Left ventricle myocardium inferior (tissue), 1 donor: ENCODE data around the gene TMEM150B. TPM values are rescaled to one million over a fixed set of nuclear protein-coding genes. Genes with fewer than 3 reads are reported as not detected.
A peak's percentile ranks its signal among the peaks of the same experiment; 100 is the strongest.

ENCODE experiments used
- DNase-seq: peaks from one replicate; pipeline ENCODE4 v3.0.0-alpha.2; 2020
- H3K27ac ChIP-seq: fragments of 200-600 bp; replicated peaks from 2 replicates; pipeline ENCODE4 v1.8.0; 2021
- H3K27me3 ChIP-seq: fragments of 200-600 bp; 2 replicates; pipeline ENCODE4 v1.8.0; 2021; ENCODE audit warnings: low read depth
- H3K36me3 ChIP-seq: fragments of 200-600 bp; 2 replicates; pipeline ENCODE4 v1.8.0; 2021
- H3K4me1 ChIP-seq: fragments of 200-600 bp; 2 replicates; pipeline ENCODE4 v1.8.0; 2021
- H3K4me3 ChIP-seq: fragments of 200-600 bp; 2 replicates; pipeline ENCODE4 v1.8.0; 2021; ENCODE audit warnings: mild to moderate bottlenecking, moderate library complexity
- H3K9me3 ChIP-seq: fragments of 200-600 bp; replicated peaks from 2 replicates; pipeline ENCODE4 v1.8.0; 2021
- CTCF ChIP-seq: fragments of 200-600 bp; IDR thresholded peaks from 2 replicates; pipeline ENCODE4 v1.8.0; 2021; ENCODE audit warnings: antibody characterized with exemption, mild to moderate bottlenecking, borderline replicate concordance
- intact Hi-C: fragments of 100-400 bp; cut with micrococcal nuclease; formaldehyde crosslinking; loops from one replicate; pipeline ENCODE4 v1.11.0; 2022
- total RNA-seq: library from RNA; stranded (reverse); fragmentation: NEBNext Ultra II Directional; extraction: Animal tissue kit (Norgen Biotek cat#: 25700); gene quantifications from one replicate; pipeline ENCODE4 v1.2.1, GENCODE V29; 2021
- donor health status: DM: no; HTN: yes; CAD: no; lungs with severe emphysema.

TMEM150B gene
- total RNA-seq, 1 donor from 2014 or later = 2.0 TPM

DNA sequence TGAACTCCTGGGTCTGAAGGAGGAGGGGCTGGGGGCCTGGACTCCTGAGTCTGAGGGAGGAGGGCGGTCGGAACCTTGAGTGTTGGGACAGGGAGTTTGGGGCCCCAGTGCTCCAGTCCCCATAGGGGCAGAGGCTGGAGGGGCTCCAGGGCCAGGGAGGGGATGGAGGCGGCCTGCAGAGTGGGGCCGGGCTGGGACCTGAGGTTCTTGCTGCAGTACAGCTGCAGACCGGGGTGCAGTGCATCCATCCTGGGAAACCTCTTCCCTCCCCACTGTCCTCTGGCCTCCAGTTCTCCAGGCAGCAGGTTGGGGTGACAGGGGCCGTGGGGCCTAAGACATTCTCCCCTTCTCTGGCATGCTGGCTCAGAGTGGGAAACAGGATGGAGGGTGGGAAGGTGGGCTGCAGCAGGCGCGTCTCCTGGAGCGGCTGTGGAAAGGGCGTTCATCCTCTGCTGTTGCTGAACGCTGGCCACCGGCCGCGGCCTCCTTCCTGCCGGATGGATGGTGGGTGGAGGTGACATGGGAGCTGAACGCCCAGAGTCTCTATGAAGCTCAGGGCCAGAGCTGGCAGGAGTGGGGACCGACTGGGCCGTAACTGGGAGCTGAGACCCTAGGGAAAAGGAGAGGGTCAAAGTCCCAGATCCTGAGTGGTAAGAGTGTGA, 39.8 kb downstream of the TMEM150B start:
- no peaks in the 10 kb centered on the region for H3K9me3 ChIP-seq
- peak overlapping the region; percentile 83 for H3K27ac ChIP-seq
- H3K4me3 ChIP-seq = peak overlapping the region; percentile 65
- peaks cover 9% of the 10 kb centered on the region for H3K27me3 ChIP-seq
- no peak for TF ChIP-seq CTCF
- peaks cover 23% of the 10 kb centered on the region for H3K4me1 ChIP-seq
- intact Hi-C loops = no loop called here
- DNase-seq = no peak
- peaks cover 4% of the 10 kb centered on the region for H3K36me3 ChIP-seq

- peaks cover 9% of the 10 kb centered on the region for H3K27me3 ChIP-seq
- H3K4me3 ChIP-seq = peak overlapping the region; percentile 65
- intact Hi-C loops = no loop called here
- DNase-seq = no peak
- H3K4me1 ChIP-seq = peaks cover 29% of the 10 kb centered on the region
- H3K36me3 ChIP-seq = no peaks in the 10 kb centered on the region
- peak overlapping the region; percentile 83 for H3K27ac ChIP-seq
- TF ChIP-seq CTCF = no peak
- no peaks in the 10 kb centered on the region for H3K9me3 ChIP-seq
Observed at GRCh38 chr19:55284405-55285058, 40.6 kb downstream of the TMEM150B start.

DNA sequence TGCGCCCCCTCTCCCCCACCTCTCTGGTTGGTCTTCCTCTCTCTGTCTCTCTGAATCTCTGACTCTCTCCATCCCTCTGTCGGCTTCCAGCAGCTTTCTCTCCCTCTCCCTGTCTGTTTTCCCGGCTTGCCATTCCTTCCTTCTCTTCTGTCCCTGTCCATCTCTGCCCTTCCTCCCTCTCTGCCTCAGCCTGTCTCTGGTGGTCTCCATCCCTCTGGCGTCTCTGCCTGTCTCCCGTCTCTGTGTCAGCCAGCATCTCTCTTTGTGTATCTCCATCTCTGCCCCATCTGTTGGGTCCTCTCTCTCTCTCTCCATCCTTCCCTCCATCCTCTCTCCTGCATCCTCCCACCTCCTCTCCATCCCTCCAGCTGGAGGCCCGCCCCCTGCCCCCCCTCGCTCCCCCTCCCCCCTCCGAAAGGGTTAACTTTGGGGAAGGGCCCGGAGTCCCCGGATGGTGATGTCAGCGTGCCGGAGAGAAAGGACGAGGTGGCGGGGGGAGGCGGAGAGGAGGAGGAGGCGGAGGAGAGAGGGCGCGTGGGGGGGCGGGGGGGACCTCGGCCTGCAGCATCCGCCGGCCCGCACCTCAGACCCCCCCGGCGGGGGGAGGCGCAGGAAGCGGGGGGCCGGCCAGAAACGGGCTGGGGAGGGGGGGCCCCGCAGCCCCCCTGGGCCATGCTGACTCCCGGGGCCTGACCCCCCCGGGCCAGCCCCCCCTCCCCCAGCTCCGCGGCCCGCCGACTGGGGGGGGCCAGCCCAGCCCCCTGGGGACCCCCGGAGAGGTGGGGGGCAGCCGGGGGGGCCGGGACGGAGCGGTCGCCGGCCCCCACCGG, 41.4 kb downstream of the TMEM150B start, which contains the start of gene BRSK1:
TSS of gene BRSK1 (plus strand) at position 450 of the 830 bp plus-strand sequence. CDS start 446 bp downstream, outside the sequence.
- intact Hi-C loops = no loop called here
- Histone ChIP-seq H3K4me3 (peak within 1 kb of the TSS; percentile 65), H3K27ac (peak within 1 kb of the TSS; percentile 83), H3K36me3 (no peaks in the 10 kb centered on the region), H3K9me3 (no peaks in the 10 kb centered on the region), H3K4me1 (peaks cover 37% of the 10 kb centered on the region), H3K27me3 (peaks cover 9% of the 10 kb centered on the region)
- peak; percentile 60 for DNase-seq
- no peak for TF ChIP-seq CTCF

- Histone ChIP-seq H3K27me3 (peaks cover 9% of the 10 kb centered on the region), H3K4me1 (peaks cover 30% of the 10 kb centered on the region), H3K36me3 (peaks cover 17% of the 10 kb centered on the region), H3K9me3 (no peaks in the 10 kb centered on the region), H3K27ac (peak within 1 kb of the TSS; percentile 86), H3K4me3 (peak within 1 kb of the TSS; percentile 77)
- DNase-seq = peak; percentile 87
- intact Hi-C loops = no loop called here
- TF ChIP-seq CTCF = no peak
Observed at GRCh38 chr19:55279770-55280643, 45.1 kb downstream of the TMEM150B start, which contains the start of gene HSPBP1. HSPBP1 (minus strand) TSS chr19:55280110; CDS start chr19:55279608, 502 bp downstream.

DNA sequence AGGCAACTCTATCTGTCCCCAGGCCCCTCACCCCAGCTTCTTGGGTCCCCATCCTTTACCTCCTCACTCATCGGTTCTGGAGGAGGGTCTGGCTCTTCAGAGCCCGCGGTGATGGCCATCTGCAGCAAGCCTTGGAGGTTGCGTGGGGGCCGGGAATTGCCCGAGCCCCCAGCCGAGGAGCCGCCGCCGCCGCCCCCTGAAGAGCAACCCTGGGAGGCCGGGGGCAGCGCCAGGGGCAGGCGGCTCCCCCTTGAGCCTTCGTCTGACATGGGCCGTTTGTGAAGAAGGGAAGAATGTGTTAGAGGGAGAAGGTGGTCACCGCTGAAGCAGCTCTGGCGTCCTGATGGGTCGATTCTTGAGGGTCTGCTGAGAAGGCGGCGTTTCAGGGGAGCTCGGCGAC, 45.8 kb downstream of the TMEM150B start:
- Histone ChIP-seq H3K27me3 (peaks cover 8% of the 10 kb centered on the region), H3K4me3 (peak overlapping the region; percentile 77), H3K4me1 (peaks cover 23% of the 10 kb centered on the region), H3K36me3 (peaks cover 24% of the 10 kb centered on the region), H3K9me3 (no peaks in the 10 kb centered on the region), H3K27ac (peak overlapping the region; percentile 86)
- no peak for TF ChIP-seq CTCF
- no peak for DNase-seq
- intact Hi-C loops = no loop called here
